ENCODE data around the gene PSMD11. TPM values are rescaled to one million over a fixed set of nuclear protein-coding genes. Genes with fewer than 3 reads are reported as not detected.

Gene PSMD11
- total RNA-seq, 2 donors from 2014 or later: 42.0 to 51.9 TPM

DNA sequence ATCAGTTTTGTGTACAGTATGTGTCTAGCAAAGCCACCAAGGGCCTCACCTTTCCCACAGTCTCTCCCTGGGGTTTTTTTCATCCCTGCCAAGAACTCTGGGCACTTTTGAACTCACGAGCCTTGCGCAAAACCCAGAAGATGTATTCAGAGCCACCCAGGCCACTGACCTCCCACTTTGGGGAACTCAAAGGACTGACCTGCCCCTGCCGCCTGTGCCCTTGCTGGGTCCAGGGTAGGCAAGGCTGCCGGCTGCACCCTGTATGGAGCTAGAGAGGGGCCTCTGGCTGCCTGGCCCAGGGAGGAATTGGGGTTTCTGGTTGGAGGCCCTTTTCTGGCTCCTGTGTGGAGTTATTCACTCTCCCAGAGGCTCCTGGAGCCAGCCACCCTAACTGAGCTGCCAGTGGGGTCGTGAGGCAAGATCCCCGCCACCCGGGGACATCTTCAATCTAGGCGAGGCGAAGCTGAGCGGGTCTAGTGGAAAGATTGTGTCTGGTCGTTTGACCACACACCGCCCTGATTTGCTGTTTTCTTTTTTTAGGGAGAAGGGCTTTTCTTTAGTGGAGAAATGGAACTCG lies 44.4 kb downstream of the PSMD11 start:
- ATAC-seq (ENCODE audit: insufficient number of reproducible peaks, low FRiP score, low read depth) (no peak), DNase-seq (ENCODE audit: low spot score) (no peak)
- Histone ChIP-seq H3K27me3 (replicated peaks; ENCODE audit: insufficient read depth) (no peaks in the 10 kb centered on the region), H3K4me3 (no peak overlapping the region), H3K36me3 (peaks cover 4% of the 10 kb centered on the region), H3K9me3 (no peaks in the 10 kb centered on the region), H3K4me1 (ENCODE audit: control insufficient read depth in 1 of 2, low read depth in 2 of 2) (peaks cover 14 to 26% of the 10 kb centered on the region in 2 donors), H3K27ac (no peak overlapping the region)
- TF ChIP-seq, protein P1, sequence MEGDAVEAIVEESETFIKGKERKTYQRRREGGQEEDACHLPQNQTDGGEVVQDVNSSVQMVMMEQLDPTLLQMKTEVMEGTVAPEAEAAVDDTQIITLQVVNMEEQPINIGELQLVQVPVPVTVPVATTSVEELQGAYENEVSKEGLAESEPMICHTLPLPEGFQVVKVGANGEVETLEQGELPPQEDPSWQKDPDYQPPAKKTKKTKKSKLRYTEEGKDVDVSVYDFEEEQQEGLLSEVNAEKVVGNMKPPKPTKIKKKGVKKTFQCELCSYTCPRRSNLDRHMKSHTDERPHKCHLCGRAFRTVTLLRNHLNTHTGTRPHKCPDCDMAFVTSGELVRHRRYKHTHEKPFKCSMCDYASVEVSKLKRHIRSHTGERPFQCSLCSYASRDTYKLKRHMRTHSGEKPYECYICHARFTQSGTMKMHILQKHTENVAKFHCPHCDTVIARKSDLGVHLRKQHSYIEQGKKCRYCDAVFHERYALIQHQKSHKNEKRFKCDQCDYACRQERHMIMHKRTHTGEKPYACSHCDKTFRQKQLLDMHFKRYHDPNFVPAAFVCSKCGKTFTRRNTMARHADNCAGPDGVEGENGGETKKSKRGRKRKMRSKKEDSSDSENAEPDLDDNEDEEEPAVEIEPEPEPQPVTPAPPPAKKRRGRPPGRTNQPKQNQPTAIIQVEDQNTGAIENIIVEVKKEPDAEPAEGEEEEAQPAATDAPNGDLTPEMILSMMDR (IDR thresholded peaks at IDR 0.05): no peak

DNA sequence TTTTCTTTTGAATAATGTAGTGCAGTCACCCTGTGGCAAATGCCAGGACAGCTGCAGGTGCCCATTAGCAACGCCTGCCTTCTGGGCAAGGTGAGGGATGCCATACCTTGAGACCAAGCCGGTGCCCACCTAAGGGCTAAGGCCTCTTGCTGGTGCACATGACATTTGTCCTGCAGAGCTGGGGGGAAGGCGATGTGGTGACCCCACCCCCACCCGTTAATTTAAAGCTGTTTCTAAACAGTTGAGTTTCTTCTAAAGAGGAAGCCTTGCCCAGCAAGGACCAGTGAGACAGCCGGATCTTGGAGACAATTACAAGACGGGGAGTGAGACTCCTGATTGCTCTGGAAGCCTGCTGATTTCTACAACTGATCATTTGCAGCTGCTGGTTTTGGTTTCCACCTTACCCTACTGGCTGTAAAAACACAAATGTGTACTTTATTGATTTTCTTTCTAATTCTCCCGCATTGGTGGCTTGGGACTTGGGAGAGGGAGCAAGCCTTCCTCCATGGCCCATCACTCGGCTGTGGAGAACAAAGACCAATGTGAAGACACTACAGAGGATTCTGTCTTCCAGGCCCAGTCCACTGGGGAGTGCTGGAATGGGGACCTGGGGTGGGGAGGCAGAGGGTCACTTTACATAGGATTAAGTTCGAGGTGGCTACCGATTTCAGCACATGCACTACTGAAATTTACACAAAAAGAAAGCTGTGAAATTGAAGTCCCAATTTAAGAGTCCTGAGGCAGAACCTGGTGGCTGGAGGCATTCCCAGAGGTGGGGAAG lies 45.2 kb downstream of the PSMD11 start:
- Histone ChIP-seq H3K27me3 (replicated peaks; ENCODE audit: insufficient read depth) (no peaks in the 10 kb centered on the region), H3K4me3 (no peak overlapping the region), H3K27ac (no peak overlapping the region), H3K4me1 (ENCODE audit: control insufficient read depth in 1 of 2, low read depth in 2 of 2) (peaks cover 7 to 26% of the 10 kb centered on the region in 2 donors), H3K9me3 (no peaks in the 10 kb centered on the region), H3K36me3 (peaks cover 10% of the 10 kb centered on the region)
- TF ChIP-seq, protein P1 (IDR thresholded peaks at IDR 0.05): no peak
- ATAC-seq (ENCODE audit: insufficient number of reproducible peaks, low FRiP score, low read depth) (no peak), DNase-seq (ENCODE audit: low spot score) (no peak)

DNA sequence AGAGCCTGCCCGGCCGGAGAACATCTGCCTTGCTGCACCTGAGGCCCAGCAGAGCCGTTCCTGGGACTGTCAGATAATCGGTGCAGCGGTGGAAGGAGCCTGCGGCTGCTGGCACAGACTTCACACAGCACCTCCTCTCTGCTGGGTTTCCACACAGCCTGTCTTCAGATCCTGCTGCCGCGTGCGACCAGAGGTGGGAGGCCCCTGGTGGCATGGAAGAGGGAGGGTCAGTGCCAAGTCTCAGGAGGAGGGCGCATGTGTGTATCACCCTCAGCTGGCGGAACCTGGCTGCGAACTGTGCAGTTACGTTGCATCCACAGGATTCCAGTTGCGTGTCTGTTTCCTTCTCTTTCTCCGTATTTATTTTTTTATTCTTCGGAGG lies 45.8 kb downstream of the PSMD11 start:
- no peak for ATAC-seq (ENCODE audit: insufficient number of reproducible peaks, low FRiP score, low read depth)
- Histone ChIP-seq H3K36me3 (peaks cover 10% of the 10 kb centered on the region), H3K4me3 (no peak overlapping the region), H3K9me3 (no peaks in the 10 kb centered on the region), H3K4me1 (ENCODE audit: control insufficient read depth in 1 of 2, low read depth in 2 of 2) (peaks cover 10 to 29% of the 10 kb centered on the region in 2 donors), H3K27me3 (replicated peaks; ENCODE audit: insufficient read depth) (no peaks in the 10 kb centered on the region), H3K27ac (no peak overlapping the region)
- no peak for DNase-seq (ENCODE audit: low spot score)
- TF ChIP-seq, protein P1 (IDR thresholded peaks at IDR 0.05): no peak

DNA sequence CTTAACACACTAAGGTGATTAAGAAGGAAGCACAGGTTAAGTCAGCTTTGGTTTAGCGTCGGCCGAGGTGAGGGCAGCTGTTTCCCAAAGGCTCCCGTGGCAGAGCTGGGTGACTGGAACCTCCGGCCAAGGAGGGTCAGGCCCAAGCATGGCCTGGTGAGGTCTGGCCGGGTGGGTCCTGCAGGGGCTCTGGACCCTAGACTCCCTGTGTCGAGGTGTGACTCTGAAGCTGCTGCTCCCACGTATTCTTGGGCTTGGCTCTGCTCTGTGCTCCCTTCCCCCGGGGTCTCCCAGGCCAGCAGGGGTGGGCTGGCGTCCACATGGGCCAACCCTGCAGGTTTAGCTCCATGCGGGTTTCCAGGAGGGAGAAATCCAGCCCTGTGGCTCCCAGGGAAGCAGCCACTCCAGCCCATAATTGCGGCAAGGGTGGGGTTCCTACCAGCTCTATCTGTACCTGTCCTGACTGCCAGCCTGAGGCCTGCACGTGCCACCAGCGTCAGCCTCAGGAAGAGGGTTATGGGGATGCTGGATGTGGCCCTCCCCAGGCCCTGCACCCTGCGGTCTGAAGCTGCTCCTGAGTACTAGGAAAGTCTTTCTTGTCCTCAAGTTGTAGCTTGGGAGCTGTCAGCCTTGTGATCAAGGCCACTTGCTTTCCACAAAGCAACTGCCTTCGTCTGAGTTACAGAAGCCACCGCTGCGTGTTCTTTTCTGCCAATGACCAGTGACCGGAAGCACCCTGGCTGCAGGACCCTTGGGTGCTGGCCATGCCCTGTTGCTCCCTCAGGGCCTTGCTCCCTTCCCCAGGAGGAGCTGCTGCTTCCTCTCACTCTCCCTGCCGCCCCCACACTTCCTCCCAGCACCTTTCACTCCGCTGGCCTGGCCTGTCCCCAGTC lies 47.3 kb downstream of the PSMD11 start:
- Histone ChIP-seq H3K4me1 (ENCODE audit: control insufficient read depth in 1 of 2, low read depth in 2 of 2) (peaks cover 26 to 38% of the 10 kb centered on the region in 2 donors), H3K36me3 (peaks cover 10% of the 10 kb centered on the region), H3K27me3 (replicated peaks; ENCODE audit: insufficient read depth) (no peaks in the 10 kb centered on the region), H3K27ac (no peak overlapping the region), H3K9me3 (no peaks in the 10 kb centered on the region), H3K4me3 (no peak overlapping the region)
- ATAC-seq (ENCODE audit: insufficient number of reproducible peaks, low FRiP score, low read depth) (no peak), DNase-seq (ENCODE audit: low spot score) (no peak)
- TF ChIP-seq, protein P1 (IDR thresholded peaks at IDR 0.05): no peak

DNA sequence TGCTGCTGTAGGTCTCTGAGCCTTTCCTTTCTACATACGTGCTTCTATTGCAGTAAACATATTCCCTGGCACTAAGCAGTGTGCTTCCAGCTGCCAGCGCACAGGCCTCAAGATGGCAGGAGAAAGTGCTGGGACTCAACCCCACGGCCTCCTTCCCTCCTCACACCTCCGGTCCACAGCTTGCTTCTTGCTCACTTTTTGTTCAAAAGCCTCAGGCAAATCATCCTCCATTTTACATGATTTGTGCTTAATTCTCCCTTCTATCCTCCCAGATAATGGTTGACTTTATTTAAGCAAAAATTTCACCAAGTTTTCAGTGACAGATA lies 47.9 kb downstream of the PSMD11 start:
- ATAC-seq (ENCODE audit: insufficient number of reproducible peaks, low FRiP score, low read depth): no peak
- Histone ChIP-seq H3K27me3 (replicated peaks; ENCODE audit: insufficient read depth) (no peaks in the 10 kb centered on the region), H3K9me3 (no peaks in the 10 kb centered on the region), H3K36me3 (peaks cover 10% of the 10 kb centered on the region), H3K27ac (no peak overlapping the region), H3K4me3 (no peak overlapping the region), H3K4me1 (ENCODE audit: control insufficient read depth in 1 of 2, low read depth in 2 of 2) (peaks cover 28 to 44% of the 10 kb centered on the region in 2 donors)
- DNase-seq (ENCODE audit: low spot score): no peak
- TF ChIP-seq, protein P1 (IDR thresholded peaks at IDR 0.05): no peak
